Measurements from ENCODE around the gene GRIA3.

GRCh38 chrX:123361371-123361770, 177.3 kb downstream of the GRIA3 start:
- no peak for TF ChIP-seq CTCF (IDR thresholded peaks at IDR 0.05)
- TF ChIP-seq ZFX (IDR thresholded peaks at IDR 0.05; ENCODE audit: borderline replicate concordance) = no peak
